Transverse colon (tissue), 4 donors: ENCODE data around the gene RABGAP1L. TPM values are rescaled to one million over a fixed set of nuclear protein-coding genes. Genes with fewer than 3 reads are reported as not detected.

ENCODE experiments used
- DNase-seq: peaks from one replicate; pipeline ENCODE4 v3.0.0-alpha.2; 2019
- H3K27ac ChIP-seq, 4 donors: fragments of 200-600 bp; sonication (generic); 2 replicates each; pipeline ENCODE4 v1.5.1; 2016 to 2018; ENCODE audit warnings: inconsistent platforms in 4 of 4
- H3K27me3 ChIP-seq: fragments of 200-600 bp; sonication (generic); 2 replicates; pipeline ENCODE4 v1.5.1; 2017; ENCODE audit warnings: inconsistent platforms
- H3K36me3 ChIP-seq, 4 donors: fragments of 200-600 bp; sonication (generic); 2 replicates each; pipeline ENCODE4 v1.5.1; 2017 to 2019; ENCODE audit warnings: inconsistent platforms in 4 of 4
- H3K4me1 ChIP-seq, 4 donors: fragments of 200-600 bp; sonication (generic); 2 replicates each; pipeline ENCODE4 v1.5.1; 2017 to 2020; ENCODE audit warnings: inconsistent platforms in 4 of 4
- H3K4me3 ChIP-seq, 4 donors: fragments of 200-600 bp; sonication (generic); 1 replicate in 1 of 4; 2 replicates in 3 of 4; pipeline versions ENCODE4 v1.5.1 to v1.6.1; 2017 to 2019; ENCODE audit warnings: inconsistent platforms in 4 of 4
- H3K9me3 ChIP-seq, 2 donors: fragments of 200-600 bp; sonication (generic); 2 replicates each; pipeline ENCODE4 v1.5.1; 2017 to 2019; ENCODE audit warnings: inconsistent platforms in 2 of 2
- CTCF ChIP-seq, 5 experiments: fragments of 200-600 bp in 3 of 5; fragments of 450-650 bp in 2 of 5; sonication (generic) in 3 of 5; IDR thresholded peaks; 1 replicate in 2 of 5; 2 replicates in 3 of 5; pipeline ENCODE4 v1.5.1; 2016 to 2017; ENCODE audit warnings: antibody characterized with exemption in 5 of 5, inconsistent platforms in 3 of 5, mild to moderate bottlenecking in 2 of 5, moderate library complexity in 1 of 5
- EP300 ChIP-seq: sonication (generic); formaldehyde crosslinking; IDR thresholded peaks from one replicate; pipeline ENCODE4 v1.6.1; 2017; ENCODE audit warnings: antibody characterized with exemption, low read depth
- POLR2A ChIP-seq: fragments of 450-650 bp; IDR thresholded peaks from one replicate; pipeline ENCODE4 v1.6.1; 2016; ENCODE audit warnings: antibody characterized with exemption, mild to moderate bottlenecking, moderate library complexity
- POLR2AphosphoS5 ChIP-seq, 3 donors: sonication (generic); formaldehyde crosslinking; IDR thresholded peaks; one replicate each; pipeline ENCODE4 v1.6.1; 2016; ENCODE audit warnings: antibody characterized with exemption in 3 of 3
- WGBS, 2 donors: methylation state at CpG; one replicate each; pipeline ENCODE4 v1.1.5; 2018; ENCODE audit warnings: low coverage in 1 of 2; 5-methylcytosine and 5-hydroxymethylcytosine counted together
- in situ Hi-C, 4 donors: fragments of 200-750 bp; cut with MboI; loops; one replicate each; pipeline versions ENCODE4 v1.15.0 to v1.15.1; 2017; ENCODE audit warnings: low sequenced_read_pairs in 3 of 4, low pct_ligation_motif_present in 1 of 4, low pct_unique_long_range_greater_than_20kb in 1 of 4
- intact Hi-C: fragments of 100-400 bp; cut with DNase I; formaldehyde crosslinking; loops from one replicate; pipeline ENCODE4 v1.15.1; 2023; ENCODE audit warnings: low total_unique reads
- total RNA-seq, 4 donors: library from RNA; depleted of rRNA; stranded (reverse); fragments of >200 nt; gene quantifications; one replicate each; pipeline ENCODE4 v1.1.0, GENCODE V29; 2016

RABGAP1L gene
- total RNA-seq, 4 donors from 2014 or later = 68.9 to 127 (median 99.9) TPM

- TF ChIP-seq POLR2A (no peak), POLR2AphosphoS5 (IDR thresholded peaks at IDR 0.05) (no peak), CTCF (IDR thresholded peaks at IDR 0.05) (no peak), EP300 (no peak)
- Histone ChIP-seq H3K27ac (no peak overlapping the region), H3K9me3 (no peaks in the 10 kb centered on the region), H3K4me1 (peaks cover 0 to 9% (median 7%) of the 10 kb centered on the region in 4 donors), H3K36me3 (peaks cover 0 to 10% (median 0%) of the 10 kb centered on the region in 4 donors), H3K4me3 (no peak overlapping the region), H3K27me3 (no peaks in the 10 kb centered on the region)
- DNase-seq = no peak
- in situ Hi-C loops = no loop called here
- 99 to 100% methylated on average over 2 to 3 of the region's 3 CpGs for WGBS, 2 donors
- intact Hi-C loops = no loop called here
These were observed 741.0 kb downstream of the RABGAP1L start for GRCh38 chr1:174900317-174900716.

- Histone ChIP-seq H3K4me3 (no peak overlapping the region), H3K27me3 (no peaks in the 10 kb centered on the region), H3K4me1 (peaks cover 0 to 9% (median 7%) of the 10 kb centered on the region in 4 donors), H3K9me3 (no peaks in the 10 kb centered on the region), H3K36me3 (peaks cover 0 to 10% (median 0%) of the 10 kb centered on the region in 4 donors), H3K27ac (no peak overlapping the region)
- no peak for DNase-seq
- TF ChIP-seq POLR2AphosphoS5 (IDR thresholded peaks at IDR 0.05) (no peak), POLR2A (no peak), CTCF (IDR thresholded peaks at IDR 0.05) (no peak), EP300 (no peak)
- WGBS, 2 donors = 85% methylated on average over 3 to 4 of the region's 4 CpGs
- intact Hi-C loops = no loop called here
- in situ Hi-C loops = no loop called here
These were observed 743.3 kb downstream of the RABGAP1L start for GRCh38 chr1:174902531-174903099.

GRCh38 chr1:174911606-174912005 lies 752.3 kb downstream of the RABGAP1L start:
- in situ Hi-C loops = no loop called here
- DNase-seq = no peak
- intact Hi-C loops = no loop called here
- TF ChIP-seq CTCF (IDR thresholded peaks at IDR 0.05) = no peak
- no peak for TF ChIP-seq POLR2AphosphoS5 (IDR thresholded peaks at IDR 0.05)
- no peak for TF ChIP-seq EP300
- TF ChIP-seq POLR2A = no peak
- no peaks in the 10 kb centered on the region for H3K9me3 ChIP-seq
- H3K36me3 ChIP-seq = no peaks in the 10 kb centered on the region
- 82 to 84% methylated on average over 3 of the region's 3 CpGs for WGBS, 2 donors
- peaks cover 0 to 27% (median 6%) of the 10 kb centered on the region in 4 donors for H3K4me1 ChIP-seq
- H3K27ac ChIP-seq = no peak overlapping the region
- no peak overlapping the region for H3K4me3 ChIP-seq
- H3K27me3 ChIP-seq = no peaks in the 10 kb centered on the region

GRCh38 chr1:174912264-174912663 lies 752.9 kb downstream of the RABGAP1L start:
- H3K4me3 ChIP-seq = no peak overlapping the region
- no peak for TF ChIP-seq EP300
- no peak for TF ChIP-seq POLR2A
- no peak for TF ChIP-seq POLR2AphosphoS5 (IDR thresholded peaks at IDR 0.05)
- no peak for TF ChIP-seq CTCF (IDR thresholded peaks at IDR 0.05)
- in situ Hi-C loops (no loop called here), intact Hi-C loops (no loop called here)
- no peaks in the 10 kb centered on the region for H3K9me3 ChIP-seq
- no peak overlapping the region for H3K27ac ChIP-seq
- H3K4me1 ChIP-seq = peaks cover 0 to 27% (median 6%) of the 10 kb centered on the region in 4 donors
- H3K36me3 ChIP-seq = no peaks in the 10 kb centered on the region
- no peaks in the 10 kb centered on the region for H3K27me3 ChIP-seq
- no peak for DNase-seq
